H9 (cell line): ENCODE results near the gene ZFYVE19. TPM values are rescaled to one million over a fixed set of nuclear protein-coding genes. Genes with fewer than 3 reads are reported as not detected.
A peak's percentile ranks its signal among the peaks of the same experiment; 100 is the strongest.

Experiments used
- DNase-seq: peaks from one replicate; pipeline ENCODE4 v3.0.0-alpha.2; 2017
- H2AFZ ChIP-seq: one replicate; pipeline ENCODE4 v1.6.1; 2013; ENCODE audit warnings: mild to moderate bottlenecking, low read length, control low read depth, moderate library complexity
- H2AK5ac ChIP-seq: 2 replicates; pipeline ENCODE4 v1.6.1; 2013; ENCODE audit warnings: low read length, control low read depth, mixed read lengths; ENCODE audit not compliant: insufficient read length
- H2BK120ac ChIP-seq: one replicate; pipeline ENCODE4 v1.6.1; 2013; ENCODE audit warnings: low read depth, mild to moderate bottlenecking, low read length, control low read depth, inconsistent platforms; ENCODE audit not compliant: poor library complexity, severe bottlenecking
- H2BK12ac ChIP-seq: 2 replicates; pipeline ENCODE4 v1.6.1; 2013; ENCODE audit warnings: low read length, control low read depth, mixed read lengths, low read depth; ENCODE audit not compliant: insufficient read length
- H2BK15ac ChIP-seq: 2 replicates; pipeline ENCODE4 v1.6.1; 2013; ENCODE audit warnings: low read depth, low read length, control low read depth
- H2BK20ac ChIP-seq: one replicate; pipeline ENCODE4 v1.6.1; 2013; ENCODE audit warnings: low read depth, mild to moderate bottlenecking, low read length, control low read depth, inconsistent platforms; ENCODE audit not compliant: poor library complexity, severe bottlenecking
- H2BK5ac ChIP-seq: 2 replicates; pipeline ENCODE4 v1.6.1; 2013; ENCODE audit warnings: low read length, control low read depth, mixed read lengths; ENCODE audit not compliant: insufficient read length
- H3K14ac ChIP-seq: 2 replicates; pipeline ENCODE4 v1.6.1; 2013; ENCODE audit warnings: low read length, control low read depth; ENCODE audit not compliant: insufficient read depth
- H3K18ac ChIP-seq: 2 replicates; pipeline ENCODE4 v1.6.1; 2013; ENCODE audit warnings: low read depth, mild to moderate bottlenecking, mixed read lengths, low read length, control low read depth; ENCODE audit not compliant: insufficient read length
- H3K23ac ChIP-seq: 2 replicates; pipeline ENCODE4 v1.6.1; 2013; ENCODE audit warnings: low read length, control low read depth, mixed read lengths, low read depth; ENCODE audit not compliant: insufficient read length
- H3K23me2 ChIP-seq: 2 replicates; pipeline ENCODE4 v1.6.1; 2013; ENCODE audit warnings: low read depth, mild to moderate bottlenecking, mixed read lengths, low read length, control low read depth; ENCODE audit not compliant: insufficient read length, poor library complexity, severe bottlenecking
- H3K27ac ChIP-seq: 2 replicates; pipeline ENCODE4 v1.5.1; 2013; ENCODE audit warnings: low read length, control low read depth, mixed read lengths, low read depth; ENCODE audit not compliant: insufficient read length
- H3K27me3 ChIP-seq: 2 replicates; pipeline ENCODE4 v1.6.1; 2013; ENCODE audit warnings: low read length, control low read depth, inconsistent platforms; ENCODE audit not compliant: insufficient read depth
- H3K4ac ChIP-seq: 2 replicates; pipeline ENCODE4 v1.6.1; 2013; ENCODE audit warnings: low read depth, mild to moderate bottlenecking, control low read depth, inconsistent platforms, low read length, moderate library complexity
- H3K4me1 ChIP-seq: 2 replicates; pipeline ENCODE4 v1.6.1; 2013; ENCODE audit warnings: low read length, control low read depth, inconsistent platforms; ENCODE audit not compliant: insufficient read depth
- H3K4me2 ChIP-seq: 2 replicates; pipeline ENCODE4 v1.6.1; 2013; ENCODE audit warnings: low read length, control low read depth, mixed read lengths; ENCODE audit not compliant: insufficient read length, insufficient read depth
- H3K56ac ChIP-seq: 2 replicates; pipeline ENCODE4 v1.6.1; 2013; ENCODE audit warnings: low read depth, mild to moderate bottlenecking, mixed read lengths, low read length, control low read depth; ENCODE audit not compliant: insufficient read length
- H3K79me1 ChIP-seq: 2 replicates; pipeline ENCODE4 v1.6.1; 2013; ENCODE audit warnings: low read depth, mild to moderate bottlenecking, moderate library complexity, low read length, control low read depth, inconsistent platforms; ENCODE audit not compliant: insufficient read depth, poor library complexity, severe bottlenecking
- H3K79me2 ChIP-seq: 2 replicates; pipeline ENCODE4 v1.6.1; 2013; ENCODE audit warnings: low read length, control low read depth, inconsistent platforms; ENCODE audit not compliant: insufficient read depth
- H3K9ac ChIP-seq: 2 replicates; pipeline ENCODE4 v1.6.1; 2013; ENCODE audit warnings: low read length, control low read depth, mixed read lengths; ENCODE audit not compliant: insufficient read length; ENCODE audit errors: extremely low read depth
- H3K9me3 ChIP-seq: one replicate; pipeline ENCODE4 v1.6.1; 2013; ENCODE audit warnings: low read depth, low read length, inconsistent platforms; ENCODE audit not compliant: control insufficient read depth
- H3T11ph ChIP-seq: one replicate; pipeline ENCODE4 v1.6.1; 2013; ENCODE audit warnings: mild to moderate bottlenecking, low read length, control low read depth, inconsistent platforms
- H4K20me1 ChIP-seq: one replicate; pipeline ENCODE4 v1.6.1; 2013; ENCODE audit not compliant: control insufficient read depth, insufficient read length, insufficient read depth
- H4K5ac ChIP-seq: 2 replicates; pipeline ENCODE4 v1.6.1; 2013; ENCODE audit warnings: low read depth, mild to moderate bottlenecking, mixed read lengths, low read length, control low read depth; ENCODE audit not compliant: insufficient read length
- H4K8ac ChIP-seq: replicated peaks from 2 replicates; pipeline ENCODE4 v1.6.1; 2013; ENCODE audit warnings: low read length, control low read depth, mixed read lengths, low read depth; ENCODE audit not compliant: insufficient read length
- H4K91ac ChIP-seq: 2 replicates; pipeline ENCODE4 v1.6.1; 2013; ENCODE audit warnings: low read depth, mild to moderate bottlenecking, moderate library complexity, mixed read lengths, low read length, control low read depth; ENCODE audit not compliant: insufficient read length
- H3K27ac Mint-ChIP-seq, 3 experiments: 2 replicates in 2 of 3; 3 replicates in 1 of 3; pipeline ENCODE4 v1.8.0; 2020 to 2021; ENCODE audit warnings: mixed read lengths in 3 of 3, mild to moderate bottlenecking in 1 of 3, moderate library complexity in 1 of 3
- H3K27me3 Mint-ChIP-seq: 2 replicates; pipeline ENCODE4 v1.8.0; 2021; ENCODE audit warnings: low read depth, mild to moderate bottlenecking, moderate library complexity, mixed read lengths
- H3K36me3 Mint-ChIP-seq, 3 experiments: 2 replicates in 2 of 3; 3 replicates in 1 of 3; pipeline ENCODE4 v1.8.0; 2020 to 2021; ENCODE audit warnings: low read depth in 3 of 3, mixed read lengths in 3 of 3; ENCODE audit not compliant: insufficient read depth in 1 of 3
- H3K4me1 Mint-ChIP-seq, 2 experiments: 2 replicates each; pipeline ENCODE4 v1.8.0; 2020; ENCODE audit warnings: mixed read lengths in 2 of 2
- H3K4me3 Mint-ChIP-seq, 2 experiments: 2 replicates in 1 of 2; 3 replicates in 1 of 2; pipeline ENCODE4 v1.8.0; 2020 to 2021; ENCODE audit warnings: mild to moderate bottlenecking in 2 of 2, mixed read lengths in 2 of 2, moderate library complexity in 1 of 2
- H3K9me3 Mint-ChIP-seq, 2 experiments: 2 replicates in 1 of 2; 3 replicates in 1 of 2; pipeline ENCODE4 v1.8.0; 2020; ENCODE audit warnings: mild to moderate bottlenecking in 2 of 2, mixed read lengths in 2 of 2, moderate library complexity in 1 of 2
- CTCF ChIP-seq: fragments of 200-600 bp; sonication (generic); conservative IDR thresholded peaks from 3 replicates; pipeline ENCODE4 v1.8.0; 2021; ENCODE audit warnings: antibody characterized with exemption, mild to moderate bottlenecking
- WGBS: extraction: QIAGEN DNeasy Blood & Tissue Kit; methylation state at CpG from one replicate; pipeline ENCODE4 v1.1.7; 2013; ENCODE audit warnings: missing lambda C conversion rate, low lambda C conversion rate, mixed read lengths; ENCODE audit not compliant: insufficient read length; ENCODE audit errors: extremely low coverage; 5-methylcytosine and 5-hydroxymethylcytosine counted together
- total RNA-seq: library from RNA; stranded (reverse); gene quantifications from 2 replicates; pipeline ENCODE4 v1.2.1, GENCODE V29; 2021

ZFYVE19 gene
- total RNA-seq, 1 experiment from 2014 or later, result 11.3 TPM

- no peak for TF ChIP-seq CTCF
- H3K23me2 ChIP-seq, result no peaks in the 10 kb centered on the region
- no peak within 1 kb of the TSS for H3K4ac ChIP-seq
- H3K56ac ChIP-seq, result no peak within 1 kb of the TSS
- H2BK15ac ChIP-seq, result no peak within 1 kb of the TSS
- H2BK12ac ChIP-seq, result no peak within 1 kb of the TSS
- H4K20me1 ChIP-seq, result no peaks in the 10 kb centered on the region
- H3K9me3 ChIP-seq, result no peaks in the 10 kb centered on the region
- H3K79me1 ChIP-seq, result no peaks in the 10 kb centered on the region
- no peak within 1 kb of the TSS; a peak in 1 of 5 replicates for H3K4me3 Mint-ChIP-seq
- no peak within 1 kb of the TSS for H4K5ac ChIP-seq
- no peaks in the 10 kb centered on the region for H3K79me2 ChIP-seq
- H3T11ph ChIP-seq, result no peak within 1 kb of the TSS
- no peak within 1 kb of the TSS for H3K9ac ChIP-seq
- H3K27me3 ChIP-seq, result no peaks in the 10 kb centered on the region
- no peak within 1 kb of the TSS for H4K8ac ChIP-seq
- peaks cover 4% of the 10 kb centered on the region; the same call in 1 of the 2 replicates for H3K4me1 ChIP-seq
- H3K4me1 Mint-ChIP-seq, result peaks cover 27% of the 10 kb centered on the region in 2 experiments
- H3K9me3 Mint-ChIP-seq, result no peaks in the 10 kb centered on the region
- H3K27ac Mint-ChIP-seq, result peak within 1 kb of the TSS; percentile 74 to 83 (median 77); a peak in 6 of 7 replicates
- no peak within 1 kb of the TSS for H3K18ac ChIP-seq
- no peak within 1 kb of the TSS for H2BK5ac ChIP-seq
- peaks cover 3 to 24% (median 6%) of the 10 kb centered on the region in 3 experiments for H3K36me3 Mint-ChIP-seq
- no peak within 1 kb of the TSS for H2AFZ ChIP-seq
- H2BK120ac ChIP-seq, result no peak within 1 kb of the TSS
- no peak within 1 kb of the TSS for H3K23ac ChIP-seq
- H4K91ac ChIP-seq, result no peak within 1 kb of the TSS
- no peak within 1 kb of the TSS for H2AK5ac ChIP-seq
- WGBS, result no CpG with 5 or more reads among the region's 28 CpGs
- H2BK20ac ChIP-seq, result no peak within 1 kb of the TSS
- H3K27me3 Mint-ChIP-seq, result no peaks in the 10 kb centered on the region; the same call in 1 of the 2 replicates
- H3K4me2 ChIP-seq, result no peak within 1 kb of the TSS
- no peak for DNase-seq
- H3K27ac ChIP-seq, result no peak within 1 kb of the TSS
- no peak within 1 kb of the TSS; the same call in 1 of the 2 replicates for H3K14ac ChIP-seq
Measured at GRCh38 chr15:40769274-40770146, 37.4 kb upstream of the ZFYVE19 start, which contains the start of gene C15orf62. Gene C15orf62, plus strand, starts transcription at chr15:40769980. Its CDS starts 516 bp downstream, at chr15:40770496.
